ACC112 (cell line): Measurements from ENCODE around the gene CCDC92.

ENCODE experiments used
- H2AFZ ChIP-seq: fragments of 200-600 bp; sonication (generic); one replicate; pipeline ENCODE4 v1.6.0; 2017; ENCODE audit warnings: antibody characterized with exemption, low read length; ENCODE audit not compliant: unreplicated experiment
- H3K27ac ChIP-seq: fragments of 200-600 bp; sonication (generic); 2 replicates; pipeline ENCODE4 v1.5.1; 2014; ENCODE audit warnings: low read depth, mild to moderate bottlenecking, antibody characterized with exemption, low read length, moderate library complexity
- H3K27me3 ChIP-seq: fragments of 200-600 bp; sonication (generic); 2 replicates; pipeline ENCODE4 v1.6.1; 2014; ENCODE audit warnings: mild to moderate bottlenecking, antibody characterized with exemption, low read length, moderate library complexity, mixed read lengths; ENCODE audit not compliant: insufficient read depth
- H3K36me3 ChIP-seq: fragments of 200-600 bp; sonication (generic); 2 replicates; pipeline ENCODE4 v1.6.1; 2016; ENCODE audit warnings: mild to moderate bottlenecking, antibody characterized with exemption, low read length, moderate library complexity, mixed read lengths; ENCODE audit not compliant: insufficient read depth
- H3K4me1 ChIP-seq: fragments of 200-600 bp; sonication (generic); one replicate; pipeline ENCODE4 v1.6.1; 2016; ENCODE audit warnings: low read length, mixed read lengths; ENCODE audit not compliant: insufficient read depth, unreplicated experiment, control insufficient read depth
- H3K4me3 ChIP-seq: fragments of 200-600 bp; sonication (generic); 2 replicates; pipeline ENCODE4 v1.5.1; 2014; ENCODE audit warnings: mild to moderate bottlenecking, low read depth, low read length
- H3K79me2 ChIP-seq: fragments of 200-600 bp; sonication (generic); one replicate; pipeline ENCODE4 v1.6.0; 2016; ENCODE audit warnings: low read length; ENCODE audit not compliant: control insufficient read depth, unreplicated experiment, insufficient read depth

The CCDC92 gene

DNA sequence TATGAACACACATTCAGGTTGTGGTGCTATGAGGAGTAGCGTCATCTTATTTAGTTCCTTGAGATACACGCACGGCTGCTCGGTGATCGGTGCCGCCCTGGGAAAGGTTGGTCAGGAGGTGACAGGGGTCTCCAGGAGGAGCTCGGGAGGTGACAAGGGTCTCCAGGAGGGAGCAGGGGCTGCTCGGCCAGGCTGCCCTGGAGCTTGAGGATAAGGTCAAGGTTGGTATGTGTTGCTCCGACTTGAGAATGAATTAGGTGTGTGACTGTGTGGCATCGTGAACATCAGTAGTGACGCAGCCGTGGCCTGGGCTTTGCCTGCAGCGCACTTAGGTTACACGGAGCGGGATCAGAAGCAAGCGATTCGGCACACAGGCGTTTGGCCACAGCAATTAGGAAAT lies 36.2 kb downstream of the CCDC92 start:
- Histone ChIP-seq H3K4me1 (peaks cover 2% of the 10 kb centered on the region), H3K79me2 (no peaks in the 10 kb centered on the region), H3K27me3 (no peaks in the 10 kb centered on the region), H3K27ac (no peak overlapping the region), H2AFZ (no peak overlapping the region), H3K36me3 (peaks cover 18% of the 10 kb centered on the region; the same call in 1 of the 2 replicates), H3K4me3 (no peak overlapping the region)

DNA sequence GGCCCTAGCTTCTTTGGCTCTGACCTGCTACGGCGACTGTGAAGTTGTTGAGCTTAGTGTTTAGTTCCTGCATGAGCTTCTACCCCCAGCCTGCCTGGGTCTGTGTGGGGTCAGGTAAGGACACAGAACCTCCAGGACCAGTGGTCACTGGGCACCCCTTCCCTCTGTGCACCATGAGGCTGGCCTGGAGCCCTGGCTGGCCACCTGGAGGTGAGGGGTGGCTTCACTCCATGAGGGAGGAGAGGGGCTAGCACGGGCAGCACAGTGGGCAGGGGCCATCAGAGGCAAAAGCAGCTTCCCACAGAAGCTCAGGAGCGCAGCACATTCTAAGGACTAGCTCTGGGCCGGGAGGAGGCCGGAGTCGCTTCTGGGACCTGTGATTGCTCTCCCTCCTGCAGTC lies 36.7 kb downstream of the CCDC92 start:
- Histone ChIP-seq H3K79me2 (no peaks in the 10 kb centered on the region), H3K27ac (no peak overlapping the region), H3K4me1 (no peaks in the 10 kb centered on the region), H3K4me3 (no peak overlapping the region), H3K27me3 (no peaks in the 10 kb centered on the region), H2AFZ (no peak overlapping the region), H3K36me3 (peaks cover 13% of the 10 kb centered on the region; the same call in 1 of the 2 replicates)

DNA sequence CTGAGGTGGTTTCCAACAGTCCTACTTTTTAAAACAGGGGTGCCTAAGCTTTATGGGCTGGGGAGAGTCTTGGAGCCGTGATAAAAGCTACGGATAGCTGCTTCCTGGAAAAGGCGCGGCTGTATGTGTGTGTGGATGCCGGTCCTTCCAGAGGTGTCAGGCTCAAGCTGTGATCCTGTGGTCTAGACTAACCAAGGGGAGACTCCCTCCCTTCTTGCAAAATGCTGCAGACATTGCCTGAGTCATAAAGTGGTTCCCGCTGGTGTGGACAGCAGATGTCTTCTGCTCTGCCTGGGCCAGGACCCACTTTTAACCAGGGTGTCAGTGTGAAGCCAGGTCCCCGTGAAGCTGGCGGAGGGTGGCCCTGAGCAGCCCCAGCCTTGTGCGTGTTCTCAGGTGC lies 37.8 kb downstream of the CCDC92 start:
- H3K27ac ChIP-seq, result no peak overlapping the region
- no peaks in the 10 kb centered on the region for H3K4me1 ChIP-seq
- no peak overlapping the region for H2AFZ ChIP-seq
- no peak overlapping the region for H3K4me3 ChIP-seq
- peaks cover 4% of the 10 kb centered on the region; the same call in 1 of the 2 replicates for H3K36me3 ChIP-seq
- no peaks in the 10 kb centered on the region for H3K27me3 ChIP-seq
- no peaks in the 10 kb centered on the region for H3K79me2 ChIP-seq

DNA sequence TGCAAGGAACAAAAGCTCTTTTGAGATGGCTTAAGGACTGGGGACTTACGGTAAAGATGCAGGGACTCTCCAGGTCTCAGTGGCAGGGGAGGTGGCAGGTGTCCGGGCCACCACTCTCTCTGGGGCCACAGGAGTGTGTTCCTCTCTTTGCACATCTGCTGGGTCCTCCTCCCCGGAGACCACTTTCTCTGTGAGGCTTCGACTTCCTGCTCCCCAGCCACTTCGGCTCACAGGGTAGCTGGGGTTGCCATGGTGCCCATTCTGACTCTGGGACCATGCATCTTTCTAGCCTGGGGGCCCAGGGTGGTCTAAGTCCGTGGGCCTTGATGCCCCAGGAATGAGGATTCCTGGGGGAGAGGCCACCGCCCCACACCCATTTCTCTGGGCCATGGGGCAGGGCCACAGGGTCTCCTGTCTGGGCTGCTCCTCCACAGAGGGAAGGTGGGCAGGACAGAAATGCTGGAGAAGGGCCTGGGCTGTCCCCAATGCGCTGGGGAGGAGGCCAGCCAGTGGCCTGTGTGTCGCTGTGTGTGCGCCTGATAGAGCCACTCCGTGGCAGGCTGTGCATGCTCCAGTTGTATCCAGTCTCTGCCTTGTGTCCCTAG lies 38.5 kb downstream of the CCDC92 start:
- no peak overlapping the region for H3K27ac ChIP-seq
- H3K4me3 ChIP-seq, result no peak overlapping the region
- H3K27me3 ChIP-seq, result no peaks in the 10 kb centered on the region
- no peaks in the 10 kb centered on the region for H3K36me3 ChIP-seq
- no peaks in the 10 kb centered on the region for H3K79me2 ChIP-seq
- H3K4me1 ChIP-seq, result no peaks in the 10 kb centered on the region
- H2AFZ ChIP-seq, result no peak overlapping the region

DNA sequence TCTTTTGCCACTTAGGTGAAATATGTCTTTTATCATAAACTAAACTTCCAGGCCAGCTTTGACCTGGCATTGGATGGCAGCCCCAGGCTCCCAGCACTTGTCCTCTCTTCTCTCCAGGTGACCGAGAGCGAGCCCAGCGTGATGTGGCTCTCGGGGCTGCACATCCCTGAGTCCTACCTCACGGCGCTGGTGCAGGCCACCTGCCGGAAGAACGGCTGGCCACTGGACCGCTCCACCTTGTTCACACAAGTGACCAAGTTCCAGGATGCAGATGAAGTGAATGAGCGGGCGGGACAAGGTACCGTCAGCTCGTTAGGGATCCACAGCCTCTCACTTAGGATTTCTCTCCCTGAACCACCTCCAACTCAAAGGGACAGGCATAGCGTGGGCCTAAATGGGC lies 39.4 kb downstream of the CCDC92 start:
- Histone ChIP-seq H3K4me1 (no peaks in the 10 kb centered on the region), H3K27me3 (no peaks in the 10 kb centered on the region), H3K27ac (no peak overlapping the region), H3K79me2 (no peaks in the 10 kb centered on the region), H2AFZ (no peak overlapping the region), H3K4me3 (no peak overlapping the region), H3K36me3 (no peaks in the 10 kb centered on the region)

DNA sequence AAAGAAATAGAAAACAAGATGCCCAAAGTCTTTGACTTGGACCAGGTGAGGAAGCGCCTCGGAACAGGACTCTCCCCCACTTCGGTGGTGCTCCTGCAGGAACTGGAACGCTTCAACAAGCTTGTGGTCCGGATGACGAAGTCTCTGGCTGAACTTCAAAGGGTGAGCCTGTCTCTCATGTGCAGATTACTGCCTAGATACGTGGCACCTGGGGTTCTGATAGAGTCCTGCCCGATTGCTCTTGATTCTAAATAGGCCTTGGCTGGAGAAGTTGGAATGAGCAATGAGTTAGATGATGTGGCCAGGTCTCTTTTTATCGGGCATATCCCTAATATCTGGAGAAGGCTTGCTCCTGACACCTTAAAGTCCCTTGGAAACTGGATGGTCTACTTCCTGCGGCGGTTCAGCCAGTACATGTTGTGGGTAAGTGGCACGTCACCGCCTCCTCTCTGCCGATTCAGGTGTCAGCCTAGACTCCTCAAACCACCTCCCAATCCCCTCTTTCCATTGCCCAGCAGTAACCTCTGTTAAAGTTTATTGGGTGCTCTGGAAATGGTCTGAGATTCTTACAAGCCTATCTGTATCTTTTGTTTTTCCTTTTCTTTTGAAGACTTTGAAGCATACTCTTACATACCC lies 40.8 kb downstream of the CCDC92 start:
- Histone ChIP-seq H3K27ac (no peak overlapping the region), H3K79me2 (no peaks in the 10 kb centered on the region), H3K4me1 (no peaks in the 10 kb centered on the region), H3K4me3 (no peak overlapping the region), H3K27me3 (no peaks in the 10 kb centered on the region), H2AFZ (no peak overlapping the region), H3K36me3 (no peaks in the 10 kb centered on the region)

DNA sequence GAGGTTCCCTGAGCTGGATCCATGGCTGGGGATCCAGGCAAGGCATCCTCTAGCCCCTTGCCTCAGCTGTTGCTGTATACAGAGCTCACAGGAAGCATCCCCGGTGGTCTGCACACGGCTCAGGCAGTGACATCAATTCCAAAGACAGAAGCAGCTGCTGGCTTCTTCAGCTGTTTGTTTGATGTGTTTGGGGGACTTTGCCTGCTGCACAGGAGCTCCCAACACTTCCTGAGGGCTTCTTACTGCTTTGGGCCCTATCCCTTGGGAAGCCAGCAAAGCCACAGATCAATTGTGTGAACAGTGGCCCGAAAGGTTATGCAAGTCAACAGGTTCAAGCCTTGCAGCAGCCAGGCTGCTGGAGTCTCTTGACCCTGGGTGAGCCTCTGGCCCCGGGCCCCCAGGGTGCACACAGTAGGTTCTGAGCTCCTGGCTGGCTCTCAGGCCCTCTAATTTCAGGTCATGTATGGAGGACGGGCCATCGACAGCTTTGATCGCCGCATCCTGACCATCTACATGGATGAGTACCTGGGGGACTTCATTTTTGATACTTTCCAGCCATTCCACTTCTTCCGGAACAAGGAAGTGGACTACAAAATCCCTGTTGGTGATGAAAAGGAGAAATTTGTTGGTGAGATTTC lies 42.6 kb downstream of the CCDC92 start:
- Histone ChIP-seq H3K79me2 (no peaks in the 10 kb centered on the region), H3K4me1 (no peaks in the 10 kb centered on the region), H2AFZ (no peak overlapping the region), H3K27ac (no peak overlapping the region), H3K4me3 (no peak overlapping the region), H3K36me3 (no peaks in the 10 kb centered on the region), H3K27me3 (no peaks in the 10 kb centered on the region)

DNA sequence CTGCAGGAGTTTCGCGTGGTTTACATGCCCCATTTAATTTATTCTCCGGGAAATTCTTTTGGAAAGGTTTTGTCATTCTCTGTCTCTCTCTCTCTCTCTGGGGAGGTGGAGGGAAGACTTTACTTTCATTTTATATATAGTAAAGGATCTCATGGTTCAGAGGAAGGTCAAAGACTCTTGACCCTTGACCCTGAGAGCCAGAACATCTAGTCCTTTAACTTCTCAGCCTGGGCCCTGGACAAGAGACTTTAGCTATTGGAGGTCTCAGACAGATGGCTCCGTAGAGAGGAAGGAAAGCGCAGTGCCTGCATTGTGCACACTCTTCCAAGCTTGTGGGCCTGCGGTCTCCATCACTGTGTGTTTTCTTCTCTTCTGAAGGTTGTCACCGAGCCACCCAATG lies 43.7 kb downstream of the CCDC92 start:
- no peak overlapping the region for H3K27ac ChIP-seq
- H2AFZ ChIP-seq, result no peak overlapping the region
- H3K4me3 ChIP-seq, result no peak overlapping the region
- H3K27me3 ChIP-seq, result no peaks in the 10 kb centered on the region
- no peaks in the 10 kb centered on the region for H3K4me1 ChIP-seq
- no peaks in the 10 kb centered on the region for H3K36me3 ChIP-seq
- no peaks in the 10 kb centered on the region for H3K79me2 ChIP-seq

DNA sequence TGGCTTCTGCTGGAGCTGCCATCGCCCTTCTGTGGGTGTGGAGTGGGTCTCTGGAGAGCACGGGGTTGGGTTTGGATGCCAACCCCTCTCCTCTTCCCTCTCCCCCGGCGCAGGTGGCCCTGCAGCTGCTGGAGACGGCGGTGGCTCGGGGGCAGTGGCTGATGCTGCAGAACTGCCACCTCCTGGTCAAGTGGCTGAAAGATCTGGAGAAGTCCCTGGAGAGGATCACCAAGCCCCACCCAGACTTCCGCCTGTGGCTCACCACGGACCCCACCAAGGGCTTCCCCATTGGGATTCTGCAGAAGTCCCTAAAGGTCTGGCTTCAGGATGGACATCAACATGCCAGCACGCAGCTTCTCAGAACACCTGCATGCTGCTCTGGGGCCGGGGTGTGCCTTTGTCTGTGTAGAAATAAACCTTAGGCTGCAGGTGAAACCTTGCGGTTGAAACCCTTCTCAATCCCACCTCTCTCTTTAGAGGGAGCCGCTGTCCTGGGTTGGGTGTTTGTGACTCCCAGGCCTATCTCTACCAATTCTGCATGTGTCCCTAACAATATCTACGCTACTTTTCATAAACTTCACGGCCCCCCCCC lies 44.3 kb downstream of the CCDC92 start:
- H3K27ac ChIP-seq, result no peak overlapping the region
- H3K27me3 ChIP-seq, result no peaks in the 10 kb centered on the region
- H3K4me3 ChIP-seq, result no peak overlapping the region
- H3K4me1 ChIP-seq, result no peaks in the 10 kb centered on the region
- H2AFZ ChIP-seq, result no peak overlapping the region
- H3K79me2 ChIP-seq, result no peaks in the 10 kb centered on the region
- H3K36me3 ChIP-seq, result no peaks in the 10 kb centered on the region

DNA sequence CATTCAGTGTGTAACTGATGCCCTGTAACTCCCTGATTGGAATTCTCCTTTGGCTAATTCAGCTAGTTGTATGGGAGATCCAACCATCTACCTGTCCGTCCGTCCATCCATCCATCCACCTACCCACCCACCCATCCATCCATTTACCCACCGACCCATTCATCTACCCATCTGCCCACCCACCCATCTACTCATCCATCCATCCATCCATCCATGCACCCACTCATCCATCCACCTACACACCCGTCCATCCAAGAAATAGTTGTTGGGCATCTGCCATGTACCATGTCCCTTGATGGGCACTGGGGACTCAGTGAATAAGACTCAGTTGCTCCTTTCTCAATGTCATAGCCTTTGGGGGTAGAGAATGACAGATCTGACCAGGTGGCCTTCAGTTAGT lies 48.1 kb downstream of the CCDC92 start:
- Histone ChIP-seq H3K27ac (no peak overlapping the region), H3K79me2 (no peaks in the 10 kb centered on the region), H3K4me1 (no peaks in the 10 kb centered on the region), H2AFZ (no peak overlapping the region), H3K36me3 (no peaks in the 10 kb centered on the region), H3K27me3 (no peaks in the 10 kb centered on the region), H3K4me3 (no peak overlapping the region)

DNA sequence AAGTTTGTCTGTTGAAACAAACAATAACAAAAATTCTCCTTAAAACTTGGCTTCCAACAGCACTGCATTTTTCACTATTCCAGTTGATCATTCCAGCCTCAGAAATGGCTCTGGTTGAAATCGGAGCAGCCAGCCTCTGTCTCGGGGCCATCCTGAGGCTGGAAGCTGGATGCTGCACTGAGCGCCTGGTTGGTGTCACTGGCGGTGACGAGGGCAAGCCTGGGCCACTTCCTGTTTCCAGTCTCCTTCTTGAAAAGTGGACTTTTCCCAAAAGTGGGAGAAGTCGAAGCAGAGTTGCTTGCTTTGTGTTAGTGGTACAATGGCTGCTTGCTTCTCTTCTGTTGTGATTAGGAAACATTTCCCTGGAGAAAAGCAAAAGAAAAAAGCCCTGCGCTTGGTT lies 48.7 kb downstream of the CCDC92 start:
- no peaks in the 10 kb centered on the region for H3K4me1 ChIP-seq
- H3K36me3 ChIP-seq, result no peaks in the 10 kb centered on the region
- H3K27me3 ChIP-seq, result no peaks in the 10 kb centered on the region

More for the DNA sequence above, 48.7 kb downstream of the CCDC92 start:
- Histone ChIP-seq H3K27ac (no peak overlapping the region), H3K4me3 (no peak overlapping the region), H3K79me2 (no peaks in the 10 kb centered on the region), H2AFZ (no peak overlapping the region)
